ENCODE results near the gene CASZ1. TPM values are rescaled to one million over a fixed set of nuclear protein-coding genes. Genes with fewer than 3 reads are reported as not detected.

The CASZ1 gene
- total RNA-seq, 1 experiment from 2014 or later: 11.7 TPM

DNA sequence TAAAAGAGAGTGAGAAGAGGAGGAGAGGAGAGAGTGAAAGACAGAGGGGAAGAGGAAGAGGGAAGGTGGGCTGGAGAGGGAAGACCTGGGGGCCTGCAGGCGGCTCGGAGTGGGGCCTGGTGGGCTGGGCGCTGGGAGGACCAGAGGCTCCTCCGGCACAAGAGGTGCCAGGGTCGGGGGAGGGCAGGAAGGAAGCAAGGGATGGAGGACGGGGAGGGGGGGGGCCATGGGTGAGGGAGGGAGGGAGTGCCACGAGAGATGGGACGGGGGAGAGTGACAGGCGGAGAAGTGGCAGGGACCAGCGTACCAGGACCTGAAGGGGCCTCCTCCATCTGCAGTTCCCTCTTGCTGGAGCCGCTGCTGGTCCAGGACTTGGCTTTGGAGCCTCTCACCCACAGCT, 87.7 kb downstream of the CASZ1 start (continued):
- TF ChIP-seq, protein P1, sequence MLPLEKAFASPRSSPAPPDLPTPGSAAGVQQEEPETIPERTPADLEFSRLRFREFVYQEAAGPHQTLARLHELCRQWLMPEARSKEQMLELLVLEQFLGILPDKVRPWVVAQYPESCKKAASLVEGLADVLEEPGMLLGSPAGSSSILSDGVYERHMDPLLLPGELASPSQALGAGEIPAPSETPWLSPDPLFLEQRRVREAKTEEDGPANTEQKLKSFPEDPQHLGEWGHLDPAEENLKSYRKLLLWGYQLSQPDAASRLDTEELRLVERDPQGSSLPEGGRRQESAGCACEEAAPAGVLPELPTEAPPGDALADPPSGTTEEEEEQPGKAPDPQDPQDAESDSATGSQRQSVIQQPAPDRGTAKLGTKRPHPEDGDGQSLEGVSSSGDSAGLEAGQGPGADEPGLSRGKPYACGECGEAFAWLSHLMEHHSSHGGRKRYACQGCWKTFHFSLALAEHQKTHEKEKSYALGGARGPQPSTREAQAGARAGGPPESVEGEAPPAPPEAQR (CRISPR knock-in tag; IDR thresholded peaks at IDR 0.05): no peak
- TF ChIP-seq, protein P2, sequence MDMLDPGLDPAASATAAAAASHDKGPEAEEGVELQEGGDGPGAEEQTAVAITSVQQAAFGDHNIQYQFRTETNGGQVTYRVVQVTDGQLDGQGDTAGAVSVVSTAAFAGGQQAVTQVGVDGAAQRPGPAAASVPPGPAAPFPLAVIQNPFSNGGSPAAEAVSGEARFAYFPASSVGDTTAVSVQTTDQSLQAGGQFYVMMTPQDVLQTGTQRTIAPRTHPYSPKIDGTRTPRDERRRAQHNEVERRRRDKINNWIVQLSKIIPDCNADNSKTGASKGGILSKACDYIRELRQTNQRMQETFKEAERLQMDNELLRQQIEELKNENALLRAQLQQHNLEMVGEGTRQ (CRISPR knock-in tag; IDR thresholded peaks at IDR 0.05): no peak
- TF ChIP-seq ZNF416 (CRISPR knock-in tag; IDR thresholded peaks at IDR 0.05): no peak
- TF ChIP-seq TEAD4 (CRISPR knock-in tag; IDR thresholded peaks at IDR 0.05): no peak
- TF ChIP-seq, protein P3, sequence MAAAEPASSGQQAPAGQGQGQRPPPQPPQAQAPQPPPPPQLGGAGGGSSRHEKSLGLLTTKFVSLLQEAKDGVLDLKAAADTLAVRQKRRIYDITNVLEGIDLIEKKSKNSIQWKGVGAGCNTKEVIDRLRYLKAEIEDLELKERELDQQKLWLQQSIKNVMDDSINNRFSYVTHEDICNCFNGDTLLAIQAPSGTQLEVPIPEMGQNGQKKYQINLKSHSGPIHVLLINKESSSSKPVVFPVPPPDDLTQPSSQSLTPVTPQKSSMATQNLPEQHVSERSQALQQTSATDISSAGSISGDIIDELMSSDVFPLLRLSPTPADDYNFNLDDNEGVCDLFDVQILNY (CRISPR knock-in tag; IDR thresholded peaks at IDR 0.05): no peak
- TF ChIP-seq, protein P4, sequence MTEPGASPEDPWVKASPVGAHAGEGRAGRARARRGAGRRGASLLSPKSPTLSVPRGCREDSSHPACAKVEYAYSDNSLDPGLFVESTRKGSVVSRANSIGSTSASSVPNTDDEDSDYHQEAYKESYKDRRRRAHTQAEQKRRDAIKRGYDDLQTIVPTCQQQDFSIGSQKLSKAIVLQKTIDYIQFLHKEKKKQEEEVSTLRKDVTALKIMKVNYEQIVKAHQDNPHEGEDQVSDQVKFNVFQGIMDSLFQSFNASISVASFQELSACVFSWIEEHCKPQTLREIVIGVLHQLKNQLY (CRISPR knock-in tag; IDR thresholded peaks at IDR 0.05): no peak
- no peak for TF ChIP-seq ZBTB21 (CRISPR knock-in tag; IDR thresholded peaks at IDR 0.05; ENCODE audit: borderline replicate concordance)
- no peak for TF ChIP-seq ZNF423 (CRISPR knock-in tag; IDR thresholded peaks at IDR 0.05)
- TF ChIP-seq, protein P5, sequence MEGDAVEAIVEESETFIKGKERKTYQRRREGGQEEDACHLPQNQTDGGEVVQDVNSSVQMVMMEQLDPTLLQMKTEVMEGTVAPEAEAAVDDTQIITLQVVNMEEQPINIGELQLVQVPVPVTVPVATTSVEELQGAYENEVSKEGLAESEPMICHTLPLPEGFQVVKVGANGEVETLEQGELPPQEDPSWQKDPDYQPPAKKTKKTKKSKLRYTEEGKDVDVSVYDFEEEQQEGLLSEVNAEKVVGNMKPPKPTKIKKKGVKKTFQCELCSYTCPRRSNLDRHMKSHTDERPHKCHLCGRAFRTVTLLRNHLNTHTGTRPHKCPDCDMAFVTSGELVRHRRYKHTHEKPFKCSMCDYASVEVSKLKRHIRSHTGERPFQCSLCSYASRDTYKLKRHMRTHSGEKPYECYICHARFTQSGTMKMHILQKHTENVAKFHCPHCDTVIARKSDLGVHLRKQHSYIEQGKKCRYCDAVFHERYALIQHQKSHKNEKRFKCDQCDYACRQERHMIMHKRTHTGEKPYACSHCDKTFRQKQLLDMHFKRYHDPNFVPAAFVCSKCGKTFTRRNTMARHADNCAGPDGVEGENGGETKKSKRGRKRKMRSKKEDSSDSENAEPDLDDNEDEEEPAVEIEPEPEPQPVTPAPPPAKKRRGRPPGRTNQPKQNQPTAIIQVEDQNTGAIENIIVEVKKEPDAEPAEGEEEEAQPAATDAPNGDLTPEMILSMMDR (IDR thresholded peaks at IDR 0.05): no peak

DNA sequence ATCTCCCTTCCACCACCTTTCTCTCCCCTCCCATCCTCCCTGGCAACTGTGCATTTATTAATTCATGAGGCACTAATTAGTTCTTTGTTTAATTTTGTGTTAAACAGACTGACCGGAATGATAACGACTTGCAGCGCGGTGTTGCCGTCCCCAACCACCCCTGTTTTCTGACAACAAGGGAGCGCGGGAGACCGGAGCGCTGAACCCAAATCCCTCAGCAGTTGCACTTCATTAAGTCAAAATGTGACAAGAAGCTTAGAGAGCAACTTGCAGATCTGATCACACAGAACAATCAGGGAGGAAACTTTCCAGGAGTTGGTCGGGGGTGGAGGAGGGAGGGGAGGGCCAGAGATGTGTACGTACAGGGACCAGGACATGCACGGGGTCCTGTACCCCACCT, 89.2 kb downstream of the CASZ1 start:
- Mint-ChIP-seq H3K4me3 (no peak overlapping the region), H3K9me3 (no peaks in the 10 kb centered on the region), H3K27me3 (ENCODE audit: low read depth) (peaks cover 13% of the 10 kb centered on the region), H3K27ac (no peak overlapping the region), H3K36me3 (no peaks in the 10 kb centered on the region), H3K4me1 (peaks cover 21% of the 10 kb centered on the region)
- POLR2A ChIA-PET: no interaction called here
- ATAC-seq: no peak
- CTCF ChIA-PET: interaction anchor here (1.0 kb wide), 1 partner anchor 199 kb away, joined by 3 read pairs; no protein-coding TSS in a partner anchor
- TF ChIP-seq FOXP1 (CRISPR knock-in tag; IDR thresholded peaks at IDR 0.05; ENCODE audit: borderline replicate concordance) (no peak), SMAD4 (CRISPR knock-in tag; IDR thresholded peaks at IDR 0.05) (no peak)
- TF ChIP-seq, protein P6, sequence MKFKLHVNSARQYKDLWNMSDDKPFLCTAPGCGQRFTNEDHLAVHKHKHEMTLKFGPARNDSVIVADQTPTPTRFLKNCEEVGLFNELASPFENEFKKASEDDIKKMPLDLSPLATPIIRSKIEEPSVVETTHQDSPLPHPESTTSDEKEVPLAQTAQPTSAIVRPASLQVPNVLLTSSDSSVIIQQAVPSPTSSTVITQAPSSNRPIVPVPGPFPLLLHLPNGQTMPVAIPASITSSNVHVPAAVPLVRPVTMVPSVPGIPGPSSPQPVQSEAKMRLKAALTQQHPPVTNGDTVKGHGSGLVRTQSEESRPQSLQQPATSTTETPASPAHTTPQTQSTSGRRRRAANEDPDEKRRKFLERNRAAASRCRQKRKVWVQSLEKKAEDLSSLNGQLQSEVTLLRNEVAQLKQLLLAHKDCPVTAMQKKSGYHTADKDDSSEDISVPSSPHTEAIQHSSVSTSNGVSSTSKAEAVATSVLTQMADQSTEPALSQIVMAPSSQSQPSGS (CRISPR knock-in tag; IDR thresholded peaks at IDR 0.05; ENCODE audit: borderline replicate concordance, low read depth): no peak
- TF ChIP-seq, protein P7, sequence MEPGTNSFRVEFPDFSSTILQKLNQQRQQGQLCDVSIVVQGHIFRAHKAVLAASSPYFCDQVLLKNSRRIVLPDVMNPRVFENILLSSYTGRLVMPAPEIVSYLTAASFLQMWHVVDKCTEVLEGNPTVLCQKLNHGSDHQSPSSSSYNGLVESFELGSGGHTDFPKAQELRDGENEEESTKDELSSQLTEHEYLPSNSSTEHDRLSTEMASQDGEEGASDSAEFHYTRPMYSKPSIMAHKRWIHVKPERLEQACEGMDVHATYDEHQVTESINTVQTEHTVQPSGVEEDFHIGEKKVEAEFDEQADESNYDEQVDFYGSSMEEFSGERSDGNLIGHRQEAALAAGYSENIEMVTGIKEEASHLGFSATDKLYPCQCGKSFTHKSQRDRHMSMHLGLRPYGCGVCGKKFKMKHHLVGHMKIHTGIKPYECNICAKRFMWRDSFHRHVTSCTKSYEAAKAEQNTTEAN (CRISPR knock-in tag; IDR thresholded peaks at IDR 0.05): no peak
- no peak for DNase-seq (ENCODE audit: low spot score)

DNA sequence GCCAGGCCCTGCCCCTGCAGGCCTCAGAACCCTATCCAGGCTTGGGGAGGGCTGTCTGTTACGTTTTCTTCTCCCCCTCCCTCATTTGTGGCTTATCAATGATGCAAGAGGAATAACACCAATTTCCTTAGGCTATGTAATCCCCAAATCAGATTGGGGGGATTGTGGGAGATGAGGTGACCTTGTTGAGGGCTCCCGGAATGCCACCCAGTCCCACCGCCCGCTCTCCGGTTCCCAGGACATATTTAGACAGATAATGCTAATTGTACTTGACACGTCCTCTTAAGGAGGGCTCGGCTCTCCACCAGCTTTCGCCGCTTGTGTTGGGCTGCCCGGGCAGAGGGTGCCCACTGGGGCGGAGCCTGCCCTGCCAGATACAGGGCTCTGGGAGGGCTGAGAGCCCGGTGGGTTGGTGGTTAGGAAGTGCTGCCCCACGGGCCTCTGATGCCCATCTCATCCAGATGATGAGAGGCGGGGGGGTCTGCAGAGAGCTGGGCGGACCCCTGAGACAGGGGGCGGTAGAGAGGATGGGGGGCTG, 90.0 kb downstream of the CASZ1 start:
- Mint-ChIP-seq H3K9me3 (no peaks in the 10 kb centered on the region), H3K4me1 (peaks cover 21% of the 10 kb centered on the region), H3K27me3 (ENCODE audit: low read depth) (peaks cover 13% of the 10 kb centered on the region), H3K4me3 (no peak overlapping the region), H3K27ac (no peak overlapping the region), H3K36me3 (no peaks in the 10 kb centered on the region)
- ChIA-PET POLR2A (no interaction called here), CTCF (interaction anchor here (1.0 kb wide), 1 partner anchor 198 kb away, joined by 3 read pairs; no protein-coding TSS in a partner anchor)
- no peak for ATAC-seq
- DNase-seq (ENCODE audit: low spot score): no peak
- TF ChIP-seq SMAD3 (CRISPR knock-in tag; IDR thresholded peaks at IDR 0.05; ENCODE audit: borderline replicate concordance) (no peak), ZNF396 (CRISPR knock-in tag; IDR thresholded peaks at IDR 0.05; ENCODE audit: borderline replicate concordance) (no peak), ZNF416 (CRISPR knock-in tag; IDR thresholded peaks at IDR 0.05) (no peak), TEAD4 (CRISPR knock-in tag; IDR thresholded peaks at IDR 0.05) (no peak)
- TF ChIP-seq, protein P8, sequence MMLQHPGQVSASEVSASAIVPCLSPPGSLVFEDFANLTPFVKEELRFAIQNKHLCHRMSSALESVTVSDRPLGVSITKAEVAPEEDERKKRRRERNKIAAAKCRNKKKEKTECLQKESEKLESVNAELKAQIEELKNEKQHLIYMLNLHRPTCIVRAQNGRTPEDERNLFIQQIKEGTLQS (CRISPR knock-in tag; conservative IDR thresholded peaks at IDR 0.05): no peak

Data from WTC11 (cell line).